Activated CD8-positive, alpha-beta T cell treated with anti-CD3 and anti-CD28 coated beads, Interleukin-2, amount 10 ng/mL, durations not matched to agents 7 days and 5 days (primary cell): Measurements from ENCODE around the gene FBXO31. TPM values are rescaled to one million over a fixed set of nuclear protein-coding genes. Genes with fewer than 3 reads are reported as not detected.

Source experiments
- ATAC-seq: fragments of 150-1000 bp; cut with Tn5 transposase; one replicate; pipeline ENCODE4 v1.10.0; 2021; ENCODE audit warnings: moderate library complexity
- CTCF ChIA-PET: fragments of 350-600 bp; sonication (Branson Sonifier 250); formaldehyde crosslinking; loops from one replicate; lab custom pipeline; 2021; ENCODE audit warnings: antibody characterized with exemption; lab: Charles Lee
- POLR2A ChIA-PET: fragments of 350-600 bp; sonication (Branson Sonifier 250); formaldehyde crosslinking; loops from one replicate; lab custom pipeline; 2021; ENCODE audit warnings: antibody characterized with exemption; lab: Charles Lee
- DNase-seq: peaks from one replicate; pipeline ENCODE4 v3.0.0-alpha.2; 2020
- H3K27ac Mint-ChIP-seq: one replicate; pipeline ENCODE4 v1.8.0; 2021; ENCODE audit warnings: mild to moderate bottlenecking, mixed read lengths
- H3K27me3 Mint-ChIP-seq: one replicate; pipeline ENCODE4 v1.8.0; 2021; ENCODE audit warnings: low read depth, mixed read lengths
- H3K36me3 Mint-ChIP-seq: one replicate; pipeline ENCODE4 v1.8.0; 2021; ENCODE audit warnings: low read depth, mixed read lengths
- H3K4me1 Mint-ChIP-seq: one replicate; pipeline ENCODE4 v1.8.0; 2021; ENCODE audit warnings: low read depth, mixed read lengths
- H3K4me3 Mint-ChIP-seq: one replicate; pipeline ENCODE4 v1.8.0; 2021; ENCODE audit warnings: mild to moderate bottlenecking, mixed read lengths
- H3K9me3 Mint-ChIP-seq: one replicate; pipeline ENCODE4 v1.8.0; 2022; ENCODE audit warnings: mixed read lengths; ENCODE audit not compliant: insufficient read depth
- total RNA-seq, 2 experiments: library from RNA; stranded (reverse); gene quantifications; one replicate each; pipeline ENCODE4 v1.2.3, GENCODE V29; 2021

Gene FBXO31
- total RNA-seq, 2 experiments from 2014 or later: 29.3 to 30.1 TPM

GRCh38 chr16:87410530-87410929 lies 27.0 kb upstream of the FBXO31 start:
- no peak overlapping the region for H3K4me3 Mint-ChIP-seq
- POLR2A ChIA-PET: no interaction called here
- H3K4me1 Mint-ChIP-seq: no peaks in the 10 kb centered on the region
- ATAC-seq: no peak
- CTCF ChIA-PET: interaction anchor here (1.6 kb wide), 1 partner anchor 16 kb away, joined by 5 read pairs; no protein-coding TSS in a partner anchor
- peaks cover 2% of the 10 kb centered on the region for H3K36me3 Mint-ChIP-seq
- no peak for DNase-seq
- no peaks in the 10 kb centered on the region for H3K27me3 Mint-ChIP-seq
- H3K9me3 Mint-ChIP-seq: no peaks in the 10 kb centered on the region
- no peak overlapping the region for H3K27ac Mint-ChIP-seq

GRCh38 chr16:87409781-87410180 lies 26.2 kb upstream of the FBXO31 start:
- no peak for ATAC-seq
- H3K27ac Mint-ChIP-seq: no peak overlapping the region

GRCh38 chr16:87409153-87409552 lies 25.6 kb upstream of the FBXO31 start:
- ATAC-seq (no peak), DNase-seq (no peak)
- no peaks in the 10 kb centered on the region for H3K9me3 Mint-ChIP-seq
- no peak overlapping the region for H3K4me3 Mint-ChIP-seq
- H3K27ac Mint-ChIP-seq: no peak overlapping the region
- POLR2A ChIA-PET: no interaction called here
- H3K4me1 Mint-ChIP-seq: no peaks in the 10 kb centered on the region
- peaks cover 8% of the 10 kb centered on the region for H3K36me3 Mint-ChIP-seq
- H3K27me3 Mint-ChIP-seq: no peaks in the 10 kb centered on the region
- CTCF ChIA-PET: interaction anchor here (1.6 kb wide), 1 partner anchor 15 kb away, joined by 5 read pairs; no protein-coding TSS in a partner anchor

More at GRCh38 chr16:87409781-87410180, 26.2 kb upstream of the FBXO31 start:
- DNase-seq: no peak
- Mint-ChIP-seq H3K36me3 (peaks cover 7% of the 10 kb centered on the region), H3K27me3 (no peaks in the 10 kb centered on the region), H3K9me3 (no peaks in the 10 kb centered on the region), H3K4me1 (no peaks in the 10 kb centered on the region), H3K4me3 (no peak overlapping the region)
- ChIA-PET POLR2A (no interaction called here), CTCF (interaction anchor here (1.6 kb wide), 1 partner anchor 16 kb away, joined by 5 read pairs; no protein-coding TSS in a partner anchor)

- no peaks in the 10 kb centered on the region for H3K4me1 Mint-ChIP-seq
- H3K4me3 Mint-ChIP-seq: no peak overlapping the region
- no peaks in the 10 kb centered on the region for H3K27me3 Mint-ChIP-seq
- DNase-seq: no peak
- POLR2A ChIA-PET: no interaction called here
- no peaks in the 10 kb centered on the region for H3K9me3 Mint-ChIP-seq
- ATAC-seq: no peak
- H3K36me3 Mint-ChIP-seq: peaks cover 21% of the 10 kb centered on the region
- H3K27ac Mint-ChIP-seq: no peak overlapping the region
- CTCF ChIA-PET: interaction anchor here (1.1 to 1.9 kb wide), 3 partner anchors 9 to 228 kb away, joined by 3 to 11 read pairs (median 4); no protein-coding TSS in a partner anchor
Observed at GRCh38 chr16:87407511-87408112, 24.0 kb upstream of the FBXO31 start.

GRCh38 chr16:87406495-87407088 lies 23.0 kb upstream of the FBXO31 start:
- Mint-ChIP-seq H3K4me1 (no peaks in the 10 kb centered on the region), H3K4me3 (no peak overlapping the region), H3K27me3 (no peaks in the 10 kb centered on the region), H3K36me3 (peaks cover 23% of the 10 kb centered on the region), H3K9me3 (no peaks in the 10 kb centered on the region), H3K27ac (no peak overlapping the region)
- POLR2A ChIA-PET: no interaction called here
- no peak for ATAC-seq
- CTCF ChIA-PET: interaction anchor here (1.9 kb wide), 1 partner anchor 11 kb away, joined by 11 read pairs; no protein-coding TSS in a partner anchor
- no peak for DNase-seq

GRCh38 chr16:87404764-87405625 lies 21.4 kb upstream of the FBXO31 start:
- no peak overlapping the region for H3K4me3 Mint-ChIP-seq
- no peaks in the 10 kb centered on the region for H3K9me3 Mint-ChIP-seq
- ChIA-PET POLR2A (interaction anchor here (1.0 kb wide), 1 partner anchor 11 kb away, joined by 3 read pairs; no protein-coding TSS in a partner anchor), CTCF (interaction anchor here (1.1 kb wide), 1 partner anchor 231 kb away, joined by 4 read pairs; no protein-coding TSS in a partner anchor)
- no peaks in the 10 kb centered on the region for H3K27me3 Mint-ChIP-seq
- no peak overlapping the region for H3K27ac Mint-ChIP-seq
- no peak for ATAC-seq
- peaks cover 31% of the 10 kb centered on the region for H3K36me3 Mint-ChIP-seq
- no peaks in the 10 kb centered on the region for H3K4me1 Mint-ChIP-seq
- DNase-seq: no peak

GRCh38 chr16:87395181-87395842 lies 11.7 kb upstream of the FBXO31 start:
- DNase-seq (no peak), ATAC-seq (no peak)
- ChIA-PET CTCF (interaction anchor here (0.7 to 3.0 kb wide), 11 partner anchors 11 to 241 kb away, joined by 3 to 26 read pairs (median 5); partner anchors contain the start of genes C16orf95 and FBXO31), POLR2A (interaction anchor here (0.6 to 3.6 kb wide), 2 partner anchors 12 to 369 kb away, joined by 3 to 37 read pairs; partner anchors contain the start of gene FBXO31)
- Mint-ChIP-seq H3K27ac (no peak overlapping the region), H3K27me3 (no peaks in the 10 kb centered on the region), H3K4me3 (no peak overlapping the region), H3K9me3 (no peaks in the 10 kb centered on the region), H3K36me3 (peaks cover 24% of the 10 kb centered on the region), H3K4me1 (peaks cover 29% of the 10 kb centered on the region)

GRCh38 chr16:87393680-87394055 lies 10.1 kb upstream of the FBXO31 start:
- Mint-ChIP-seq H3K27ac (peak overlapping the region; percentile 91), H3K36me3 (peaks cover 19% of the 10 kb centered on the region), H3K27me3 (no peaks in the 10 kb centered on the region), H3K9me3 (no peaks in the 10 kb centered on the region), H3K4me1 (peaks cover 40% of the 10 kb centered on the region), H3K4me3 (peak overlapping the region; percentile 84)
- ATAC-seq (no peak), DNase-seq (no peak)
- CTCF ChIA-PET: interaction anchor here (0.7 to 3.0 kb wide), 11 partner anchors 9 to 375 kb away, joined by 3 to 26 read pairs (median 3); partner anchors contain the start of genes C16orf95 and FBXO31
- POLR2A ChIA-PET: interaction anchor here (1.0 to 3.6 kb wide), 4 partner anchors 10 to 385 kb away, joined by 3 to 37 read pairs (median 4); partner anchors contain the start of gene FBXO31

- no peaks in the 10 kb centered on the region for H3K9me3 Mint-ChIP-seq
- H3K36me3 Mint-ChIP-seq: peaks cover 17% of the 10 kb centered on the region
- peak; percentile 7 for ATAC-seq
- peak overlapping the region; percentile 84 for H3K4me3 Mint-ChIP-seq
- CTCF ChIA-PET: interaction anchor here (0.6 to 3.0 kb wide), 7 partner anchors 9 to 376 kb away, joined by 3 to 26 read pairs (median 3); no protein-coding TSS in a partner anchor
- peak overlapping the region; percentile 91 for H3K27ac Mint-ChIP-seq
- H3K4me1 Mint-ChIP-seq: peaks cover 46% of the 10 kb centered on the region
- DNase-seq: peak; percentile 57
- POLR2A ChIA-PET: interaction anchor here (0.6 to 3.6 kb wide), 7 partner anchors 8 to 386 kb away, joined by 3 to 37 read pairs (median 3); partner anchors contain the start of gene FBXO31
- H3K27me3 Mint-ChIP-seq: no peaks in the 10 kb centered on the region
Observed at GRCh38 chr16:87392821-87393679, 9.5 kb upstream of the FBXO31 start.
